GM23338 (cell line): ENCODE results near the gene PLPP2. TPM values are rescaled to one million over a fixed set of nuclear protein-coding genes. Genes with fewer than 3 reads are reported as not detected.

Experiments used
- ATAC-seq: fragments of 200-7000 bp; cut with Tn5 transposase; 3 replicates; pipeline ENCODE4 v1.9.1; 2020
- DNase-seq: peaks from one replicate; pipeline ENCODE4 v3.0.0-alpha.2; 2015; ENCODE audit warnings: low spot score
- H2AFZ ChIP-seq: fragments of 200-600 bp; sonication (generic); 2 replicates; pipeline ENCODE4 v1.8.0; 2016; ENCODE audit warnings: antibody characterized with exemption, mild to moderate bottlenecking, moderate library complexity
- H3F3A ChIP-seq: fragments of 200-600 bp; sonication (generic); replicated peaks from 2 replicates; pipeline ENCODE4 v1.8.0; 2017; ENCODE audit warnings: antibody characterized with exemption, mixed run types, low read depth
- H3K27ac ChIP-seq: fragments of 200-600 bp; sonication (generic); 2 replicates; pipeline ENCODE4 v1.6.1; 2016; ENCODE audit warnings: low read depth
- H3K27me3 ChIP-seq: fragments of 200-600 bp; sonication (generic); 2 replicates; pipeline ENCODE4 v1.8.0; 2016; ENCODE audit warnings: mild to moderate bottlenecking, mixed run types, moderate library complexity; ENCODE audit not compliant: insufficient read depth
- H3K36me3 ChIP-seq: fragments of 200-600 bp; sonication (generic); 2 replicates; pipeline ENCODE4 v1.8.0; 2016; ENCODE audit warnings: mild to moderate bottlenecking; ENCODE audit not compliant: insufficient read depth
- H3K4me1 ChIP-seq: fragments of 200-600 bp; sonication (generic); 2 replicates; pipeline ENCODE4 v1.8.0; 2016; ENCODE audit warnings: mild to moderate bottlenecking, moderate library complexity; ENCODE audit not compliant: insufficient read depth
- H3K4me2 ChIP-seq: fragments of 200-600 bp; sonication (generic); 2 replicates; pipeline ENCODE4 v1.7.1; 2017; ENCODE audit warnings: mixed run types
- H3K4me3 ChIP-seq: fragments of 200-600 bp; sonication (generic); 2 replicates; pipeline ENCODE4 v1.6.1; 2016; ENCODE audit warnings: mixed run types
- H3K79me2 ChIP-seq: fragments of 200-600 bp; sonication (generic); replicated peaks from 2 replicates; pipeline ENCODE4 v1.8.0; 2017; ENCODE audit warnings: mild to moderate bottlenecking; ENCODE audit not compliant: insufficient read depth
- H3K9me2 ChIP-seq: fragments of 200-600 bp; sonication (generic); 2 replicates; pipeline ENCODE4 v1.8.0; 2017; ENCODE audit not compliant: insufficient read depth
- H4K20me1 ChIP-seq: fragments of 200-600 bp; sonication (generic); replicated peaks from 2 replicates; pipeline ENCODE4 v1.8.0; 2017; ENCODE audit warnings: mild to moderate bottlenecking; ENCODE audit not compliant: insufficient read depth
- H3K27ac Mint-ChIP-seq: 2 replicates; pipeline ENCODE4 v1.8.0; 2020; ENCODE audit warnings: inconsistent platforms, mild to moderate bottlenecking, moderate library complexity, mixed read lengths
- H3K27me3 Mint-ChIP-seq: 3 replicates; pipeline ENCODE4 v1.8.0; 2022; ENCODE audit warnings: low read depth, mild to moderate bottlenecking, moderate library complexity, mixed read lengths, inconsistent platforms; ENCODE audit not compliant: insufficient read depth, poor library complexity
- H3K36me3 Mint-ChIP-seq: 3 replicates; pipeline ENCODE4 v1.8.0; 2021; ENCODE audit warnings: low read depth, mild to moderate bottlenecking, inconsistent platforms, moderate library complexity, mixed read lengths
- H3K4me1 Mint-ChIP-seq: 3 replicates; pipeline ENCODE4 v1.8.0; 2020; ENCODE audit warnings: mild to moderate bottlenecking, inconsistent platforms, mixed read lengths
- H3K4me3 Mint-ChIP-seq: 3 replicates; pipeline ENCODE4 v1.8.0; 2021; ENCODE audit warnings: moderate library complexity, mild to moderate bottlenecking, inconsistent platforms, mixed read lengths
- H3K9me3 Mint-ChIP-seq: 3 replicates; pipeline ENCODE4 v1.8.0; 2020; ENCODE audit warnings: moderate library complexity, mild to moderate bottlenecking, inconsistent platforms, mixed read lengths
- CREB1 ChIP-seq: fragments of 250-450 bp; sonication (Bioruptor Pico); IDR thresholded peaks from 2 replicates; pipeline ENCODE4 v1.5.0; 2020; ENCODE audit warnings: low read depth, mild to moderate bottlenecking, moderate library complexity
- EZH2 ChIP-seq: fragments of 200-600 bp; sonication (generic); IDR thresholded peaks from one replicate; pipeline ENCODE4 v1.8.0; 2017; ENCODE audit warnings: antibody characterized with exemption, mild to moderate bottlenecking, low read depth; ENCODE audit not compliant: unreplicated experiment
- EZH2phosphoT487 ChIP-seq: fragments of 200-600 bp; sonication (generic); IDR thresholded peaks from one replicate; pipeline ENCODE4 v1.8.1; 2018; ENCODE audit warnings: antibody characterized with exemption; ENCODE audit not compliant: unreplicated experiment
- JUNB ChIP-seq: IDR thresholded peaks from one replicate; pipeline ENCODE4 v1.6.1; 2016; ENCODE audit warnings: antibody characterized with exemption; ENCODE audit not compliant: unreplicated experiment
- NANOG ChIP-seq: IDR thresholded peaks from 2 replicates; pipeline ENCODE4 v1.6.1; 2016; ENCODE audit warnings: antibody characterized with exemption, borderline replicate concordance
- STAT1 ChIP-seq: IDR thresholded peaks from one replicate; pipeline ENCODE4 v1.6.1; 2016; ENCODE audit warnings: antibody characterized with exemption; ENCODE audit not compliant: unreplicated experiment
- polyA plus RNA-seq: library from polyadenylated mRNA; unstranded; fragments of >200 nt; fragmentation: Nextera tagmentation; extraction: Ambion mirVana; gene quantifications from 2 replicates; pipeline ENCODE4 v1.2.1, GENCODE V29; 2016
- total RNA-seq: library from RNA; depleted of rRNA; stranded (reverse); fragments of >200 nt; shearing (Covaris generic); gene quantifications from 2 replicates; pipeline ENCODE4 v1.2.3, GENCODE V29; 2014
- TF ChIP-seq, protein P1 (sequence below): IDR thresholded peaks from one replicate; pipeline ENCODE4 v1.6.1; 2018; ENCODE audit warnings: antibody characterized with exemption; ENCODE audit not compliant: unreplicated experiment
- TF ChIP-seq, protein P2 (sequence below), 2 experiments: fragments of 200-600 bp in 1 of 2; sonication (generic) in 1 of 2; conservative IDR thresholded peaks; 2 replicates each; pipeline versions ENCODE4 v1.5.1 to v1.6.1; 2016 to 2017; ENCODE audit warnings: antibody characterized with exemption in 2 of 2, low read depth in 2 of 2, mild to moderate bottlenecking in 2 of 2, moderate library complexity in 1 of 2
- TF ChIP-seq, protein P3 (sequence below): fragments of 250-450 bp; sonication (Bioruptor Pico); IDR thresholded peaks from 2 replicates; pipeline ENCODE4 v1.5.0; 2020; ENCODE audit warnings: mild to moderate bottlenecking, moderate library complexity
- TF ChIP-seq, protein P4 (sequence below): IDR thresholded peaks from 2 replicates; pipeline ENCODE4 v1.6.1; 2016; ENCODE audit warnings: antibody characterized with exemption

Gene PLPP2
- total and polyA plus RNA-seq, 2 experiments from 2014 or later: 58.3 to 82.6 TPM

DNA sequence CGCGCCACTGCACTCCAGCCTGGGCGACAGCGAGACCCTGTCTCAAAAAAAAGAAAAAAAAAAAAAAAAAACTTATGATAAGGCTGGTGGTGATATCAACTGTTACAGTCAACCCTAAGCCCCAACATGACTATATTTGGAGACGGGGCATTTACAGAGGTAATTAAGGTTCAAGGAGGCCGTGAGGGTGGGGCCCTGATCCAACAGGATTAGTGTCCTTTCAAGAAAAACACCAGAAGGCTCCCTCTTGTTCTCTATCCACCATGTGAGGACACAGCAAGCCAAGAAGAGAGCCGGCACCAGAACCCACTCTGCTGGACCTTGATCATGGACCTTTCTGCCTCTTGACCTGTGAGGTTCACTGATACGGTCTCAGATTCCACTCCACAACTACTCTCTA is 39.3 kb upstream of the PLPP2 start:
- ATAC-seq (no peak), DNase-seq (no peak)
- Histone ChIP-seq H3K36me3 (peaks cover 21% of the 10 kb centered on the region), H3K9me2 (no peaks in the 10 kb centered on the region), H3F3A (no peaks in the 10 kb centered on the region), H3K4me3 (no peak overlapping the region), H2AFZ (no peak overlapping the region), H4K20me1 (peaks cover 12% of the 10 kb centered on the region), H3K79me2 (peaks cover 59% of the 10 kb centered on the region), H3K27me3 (no peaks in the 10 kb centered on the region), H3K4me2 (no peak overlapping the region), H3K4me1 (no peaks in the 10 kb centered on the region), H3K27ac (no peak overlapping the region)
- TF ChIP-seq, protein P1, sequence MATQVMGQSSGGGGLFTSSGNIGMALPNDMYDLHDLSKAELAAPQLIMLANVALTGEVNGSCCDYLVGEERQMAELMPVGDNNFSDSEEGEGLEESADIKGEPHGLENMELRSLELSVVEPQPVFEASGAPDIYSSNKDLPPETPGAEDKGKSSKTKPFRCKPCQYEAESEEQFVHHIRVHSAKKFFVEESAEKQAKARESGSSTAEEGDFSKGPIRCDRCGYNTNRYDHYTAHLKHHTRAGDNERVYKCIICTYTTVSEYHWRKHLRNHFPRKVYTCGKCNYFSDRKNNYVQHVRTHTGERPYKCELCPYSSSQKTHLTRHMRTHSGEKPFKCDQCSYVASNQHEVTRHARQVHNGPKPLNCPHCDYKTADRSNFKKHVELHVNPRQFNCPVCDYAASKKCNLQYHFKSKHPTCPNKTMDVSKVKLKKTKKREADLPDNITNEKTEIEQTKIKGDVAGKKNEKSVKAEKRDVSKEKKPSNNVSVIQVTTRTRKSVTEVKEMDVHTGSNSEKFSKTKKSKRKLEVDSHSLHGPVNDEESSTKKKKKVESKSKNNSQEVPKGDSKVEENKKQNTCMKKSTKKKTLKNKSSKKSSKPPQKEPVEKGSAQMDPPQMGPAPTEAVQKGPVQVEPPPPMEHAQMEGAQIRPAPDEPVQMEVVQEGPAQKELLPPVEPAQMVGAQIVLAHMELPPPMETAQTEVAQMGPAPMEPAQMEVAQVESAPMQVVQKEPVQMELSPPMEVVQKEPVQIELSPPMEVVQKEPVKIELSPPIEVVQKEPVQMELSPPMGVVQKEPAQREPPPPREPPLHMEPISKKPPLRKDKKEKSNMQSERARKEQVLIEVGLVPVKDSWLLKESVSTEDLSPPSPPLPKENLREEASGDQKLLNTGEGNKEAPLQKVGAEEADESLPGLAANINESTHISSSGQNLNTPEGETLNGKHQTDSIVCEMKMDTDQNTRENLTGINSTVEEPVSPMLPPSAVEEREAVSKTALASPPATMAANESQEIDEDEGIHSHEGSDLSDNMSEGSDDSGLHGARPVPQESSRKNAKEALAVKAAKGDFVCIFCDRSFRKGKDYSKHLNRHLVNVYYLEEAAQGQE: no peak
- TF ChIP-seq NANOG: no peak
- no peak for TF ChIP-seq EZH2
- TF ChIP-seq, protein P2, sequence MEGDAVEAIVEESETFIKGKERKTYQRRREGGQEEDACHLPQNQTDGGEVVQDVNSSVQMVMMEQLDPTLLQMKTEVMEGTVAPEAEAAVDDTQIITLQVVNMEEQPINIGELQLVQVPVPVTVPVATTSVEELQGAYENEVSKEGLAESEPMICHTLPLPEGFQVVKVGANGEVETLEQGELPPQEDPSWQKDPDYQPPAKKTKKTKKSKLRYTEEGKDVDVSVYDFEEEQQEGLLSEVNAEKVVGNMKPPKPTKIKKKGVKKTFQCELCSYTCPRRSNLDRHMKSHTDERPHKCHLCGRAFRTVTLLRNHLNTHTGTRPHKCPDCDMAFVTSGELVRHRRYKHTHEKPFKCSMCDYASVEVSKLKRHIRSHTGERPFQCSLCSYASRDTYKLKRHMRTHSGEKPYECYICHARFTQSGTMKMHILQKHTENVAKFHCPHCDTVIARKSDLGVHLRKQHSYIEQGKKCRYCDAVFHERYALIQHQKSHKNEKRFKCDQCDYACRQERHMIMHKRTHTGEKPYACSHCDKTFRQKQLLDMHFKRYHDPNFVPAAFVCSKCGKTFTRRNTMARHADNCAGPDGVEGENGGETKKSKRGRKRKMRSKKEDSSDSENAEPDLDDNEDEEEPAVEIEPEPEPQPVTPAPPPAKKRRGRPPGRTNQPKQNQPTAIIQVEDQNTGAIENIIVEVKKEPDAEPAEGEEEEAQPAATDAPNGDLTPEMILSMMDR (conservative IDR thresholded peaks at IDR 0.05; ENCODE audit: low read depth in 2 of 2): no peak
- Mint-ChIP-seq H3K9me3 (peaks cover 12% of the 10 kb centered on the region), H3K4me1 (no peaks in the 10 kb centered on the region), H3K27ac (no peak overlapping the region), H3K27me3 (no peaks in the 10 kb centered on the region), H3K36me3 (peaks cover 77% of the 10 kb centered on the region), H3K4me3 (no peak overlapping the region)

DNA sequence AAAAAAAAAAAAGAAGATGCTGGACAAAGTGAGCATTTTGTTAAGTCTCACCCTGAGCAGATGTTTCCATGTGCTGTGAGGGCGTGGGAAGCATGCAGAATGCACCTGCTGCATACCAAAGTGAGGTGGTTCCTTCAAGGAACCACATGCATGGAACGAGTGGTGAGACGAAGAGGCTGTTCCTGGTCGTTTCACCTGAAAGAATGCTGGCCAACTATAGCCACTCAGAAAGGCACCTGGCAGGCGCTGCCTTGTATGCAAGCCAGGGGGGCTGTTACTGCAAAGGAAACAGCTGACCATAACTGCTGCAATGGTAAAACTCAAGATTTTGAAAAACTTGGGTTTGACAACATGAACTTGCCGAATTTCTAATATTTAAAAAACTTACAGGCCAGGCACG is 38.7 kb upstream of the PLPP2 start:
- ATAC-seq (no peak), DNase-seq (no peak)
- no peaks in the 10 kb centered on the region for H3F3A ChIP-seq
- H3K9me2 ChIP-seq: no peaks in the 10 kb centered on the region
- no peak overlapping the region for H3K27ac ChIP-seq
- no peaks in the 10 kb centered on the region for H3K4me1 ChIP-seq
- H3K79me2 ChIP-seq: peaks cover 52% of the 10 kb centered on the region
- no peak overlapping the region for H2AFZ ChIP-seq
- peaks cover 78% of the 10 kb centered on the region for H3K36me3 Mint-ChIP-seq
- no peak overlapping the region for H3K4me2 ChIP-seq
- H3K27me3 ChIP-seq: no peaks in the 10 kb centered on the region
- peaks cover 22% of the 10 kb centered on the region for H3K36me3 ChIP-seq
- H3K9me3 Mint-ChIP-seq: peaks cover 12% of the 10 kb centered on the region
- H3K4me1 Mint-ChIP-seq: no peaks in the 10 kb centered on the region
- H3K4me3 ChIP-seq: no peak overlapping the region
- peaks cover 12% of the 10 kb centered on the region for H4K20me1 ChIP-seq
- H3K27ac Mint-ChIP-seq: no peak overlapping the region
- no peak overlapping the region for H3K4me3 Mint-ChIP-seq
- no peaks in the 10 kb centered on the region for H3K27me3 Mint-ChIP-seq
- TF ChIP-seq JUNB (no peak), NANOG (no peak), EZH2phosphoT487 (no peak), STAT1 (no peak), CREB1 (CRISPR knock-in tag) (no peak)
- TF ChIP-seq, protein P3, sequence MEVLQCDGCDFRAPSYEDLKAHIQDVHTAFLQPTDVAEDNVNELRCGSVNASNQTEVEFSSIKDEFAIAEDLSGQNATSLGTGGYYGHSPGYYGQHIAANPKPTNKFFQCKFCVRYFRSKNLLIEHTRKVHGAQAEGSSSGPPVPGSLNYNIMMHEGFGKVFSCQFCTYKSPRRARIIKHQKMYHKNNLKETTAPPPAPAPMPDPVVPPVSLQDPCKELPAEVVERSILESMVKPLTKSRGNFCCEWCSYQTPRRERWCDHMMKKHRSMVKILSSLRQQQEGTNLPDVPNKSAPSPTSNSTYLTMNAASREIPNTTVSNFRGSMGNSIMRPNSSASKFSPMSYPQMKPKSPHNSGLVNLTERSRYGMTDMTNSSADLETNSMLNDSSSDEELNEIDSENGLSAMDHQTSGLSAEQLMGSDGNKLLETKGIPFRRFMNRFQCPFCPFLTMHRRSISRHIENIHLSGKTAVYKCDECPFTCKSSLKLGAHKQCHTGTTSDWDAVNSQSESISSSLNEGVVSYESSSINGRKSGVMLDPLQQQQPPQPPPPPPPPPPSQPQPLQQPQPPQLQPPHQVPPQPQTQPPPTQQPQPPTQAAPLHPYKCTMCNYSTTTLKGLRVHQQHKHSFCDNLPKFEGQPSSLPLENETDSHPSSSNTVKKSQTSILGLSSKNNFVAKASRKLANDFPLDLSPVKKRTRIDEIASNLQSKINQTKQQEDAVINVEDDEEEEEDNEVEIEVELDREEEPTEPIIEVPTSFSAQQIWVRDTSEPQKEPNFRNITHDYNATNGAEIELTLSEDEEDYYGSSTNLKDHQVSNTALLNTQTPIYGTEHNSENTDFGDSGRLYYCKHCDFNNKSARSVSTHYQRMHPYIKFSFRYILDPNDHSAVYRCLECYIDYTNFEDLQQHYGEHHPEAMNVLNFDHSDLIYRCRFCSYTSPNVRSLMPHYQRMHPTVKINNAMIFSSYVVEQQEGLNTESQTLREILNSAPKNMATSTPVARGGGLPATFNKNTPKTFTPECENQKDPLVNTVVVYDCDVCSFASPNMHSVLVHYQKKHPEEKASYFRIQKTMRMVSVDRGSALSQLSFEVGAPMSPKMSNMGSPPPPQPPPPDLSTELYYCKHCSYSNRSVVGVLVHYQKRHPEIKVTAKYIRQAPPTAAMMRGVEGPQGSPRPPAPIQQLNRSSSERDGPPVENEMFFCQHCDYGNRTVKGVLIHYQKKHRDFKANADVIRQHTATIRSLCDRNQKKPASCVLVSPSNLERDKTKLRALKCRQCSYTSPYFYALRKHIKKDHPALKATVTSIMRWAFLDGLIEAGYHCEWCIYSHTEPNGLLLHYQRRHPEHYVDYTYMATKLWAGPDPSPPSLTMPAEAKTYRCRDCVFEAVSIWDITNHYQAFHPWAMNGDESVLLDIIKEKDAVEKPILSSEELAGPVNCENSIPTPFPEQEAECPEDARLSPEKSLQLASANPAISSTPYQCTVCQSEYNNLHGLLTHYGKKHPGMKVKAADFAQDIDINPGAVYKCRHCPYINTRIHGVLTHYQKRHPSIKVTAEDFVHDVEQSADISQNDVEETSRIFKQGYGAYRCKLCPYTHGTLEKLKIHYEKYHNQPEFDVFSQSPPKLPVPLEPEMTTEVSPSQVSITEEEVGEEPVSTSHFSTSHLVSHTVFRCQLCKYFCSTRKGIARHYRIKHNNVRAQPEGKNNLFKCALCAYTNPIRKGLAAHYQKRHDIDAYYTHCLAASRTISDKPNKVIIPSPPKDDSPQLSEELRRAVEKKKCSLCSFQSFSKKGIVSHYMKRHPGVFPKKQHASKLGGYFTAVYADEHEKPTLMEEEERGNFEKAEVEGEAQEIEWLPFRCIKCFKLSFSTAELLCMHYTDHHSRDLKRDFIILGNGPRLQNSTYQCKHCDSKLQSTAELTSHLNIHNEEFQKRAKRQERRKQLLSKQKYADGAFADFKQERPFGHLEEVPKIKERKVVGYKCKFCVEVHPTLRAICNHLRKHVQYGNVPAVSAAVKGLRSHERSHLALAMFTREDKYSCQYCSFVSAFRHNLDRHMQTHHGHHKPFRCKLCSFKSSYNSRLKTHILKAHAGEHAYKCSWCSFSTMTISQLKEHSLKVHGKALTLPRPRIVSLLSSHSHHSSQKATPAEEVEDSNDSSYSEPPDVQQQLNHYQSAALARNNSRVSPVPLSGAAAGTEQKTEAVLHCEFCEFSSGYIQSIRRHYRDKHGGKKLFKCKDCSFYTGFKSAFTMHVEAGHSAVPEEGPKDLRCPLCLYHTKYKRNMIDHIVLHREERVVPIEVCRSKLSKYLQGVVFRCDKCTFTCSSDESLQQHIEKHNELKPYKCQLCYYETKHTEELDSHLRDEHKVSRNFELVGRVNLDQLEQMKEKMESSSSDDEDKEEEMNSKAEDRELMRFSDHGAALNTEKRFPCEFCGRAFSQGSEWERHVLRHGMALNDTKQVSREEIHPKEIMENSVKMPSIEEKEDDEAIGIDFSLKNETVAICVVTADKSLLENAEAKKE (CRISPR knock-in tag): no peak
- TF ChIP-seq, protein P4, sequence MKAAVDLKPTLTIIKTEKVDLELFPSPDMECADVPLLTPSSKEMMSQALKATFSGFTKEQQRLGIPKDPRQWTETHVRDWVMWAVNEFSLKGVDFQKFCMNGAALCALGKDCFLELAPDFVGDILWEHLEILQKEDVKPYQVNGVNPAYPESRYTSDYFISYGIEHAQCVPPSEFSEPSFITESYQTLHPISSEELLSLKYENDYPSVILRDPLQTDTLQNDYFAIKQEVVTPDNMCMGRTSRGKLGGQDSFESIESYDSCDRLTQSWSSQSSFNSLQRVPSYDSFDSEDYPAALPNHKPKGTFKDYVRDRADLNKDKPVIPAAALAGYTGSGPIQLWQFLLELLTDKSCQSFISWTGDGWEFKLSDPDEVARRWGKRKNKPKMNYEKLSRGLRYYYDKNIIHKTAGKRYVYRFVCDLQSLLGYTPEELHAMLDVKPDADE: no peak
